Left ventricle myocardium inferior (tissue), 1 donor: ENCODE results near the gene MGAT4B. TPM values are rescaled to one million over a fixed set of nuclear protein-coding genes. Genes with fewer than 3 reads are reported as not detected.

ENCODE experiments used
- DNase-seq: peaks from one replicate; pipeline ENCODE4 v3.0.0-alpha.2; 2020
- H3K27ac ChIP-seq: fragments of 200-600 bp; replicated peaks from 2 replicates; pipeline ENCODE4 v1.8.0; 2021
- H3K27me3 ChIP-seq: fragments of 200-600 bp; 2 replicates; pipeline ENCODE4 v1.8.0; 2021; ENCODE audit warnings: low read depth
- H3K36me3 ChIP-seq: fragments of 200-600 bp; 2 replicates; pipeline ENCODE4 v1.8.0; 2021
- H3K4me1 ChIP-seq: fragments of 200-600 bp; 2 replicates; pipeline ENCODE4 v1.8.0; 2021
- H3K4me3 ChIP-seq: fragments of 200-600 bp; 2 replicates; pipeline ENCODE4 v1.8.0; 2021; ENCODE audit warnings: mild to moderate bottlenecking, moderate library complexity
- H3K9me3 ChIP-seq: fragments of 200-600 bp; replicated peaks from 2 replicates; pipeline ENCODE4 v1.8.0; 2021
- CTCF ChIP-seq: fragments of 200-600 bp; IDR thresholded peaks from 2 replicates; pipeline ENCODE4 v1.8.0; 2021; ENCODE audit warnings: antibody characterized with exemption, mild to moderate bottlenecking, borderline replicate concordance
- intact Hi-C: fragments of 100-400 bp; cut with micrococcal nuclease; formaldehyde crosslinking; loops from one replicate; pipeline ENCODE4 v1.11.0; 2022
- total RNA-seq: library from RNA; stranded (reverse); fragmentation: NEBNext Ultra II Directional; extraction: Animal tissue kit (Norgen Biotek cat#: 25700); gene quantifications from one replicate; pipeline ENCODE4 v1.2.1, GENCODE V29; 2021
- donor health status: DM: no; HTN: yes; CAD: no; lungs with severe emphysema.

MGAT4B gene
- total RNA-seq, 1 donor from 2014 or later = 98.7 TPM

DNA sequence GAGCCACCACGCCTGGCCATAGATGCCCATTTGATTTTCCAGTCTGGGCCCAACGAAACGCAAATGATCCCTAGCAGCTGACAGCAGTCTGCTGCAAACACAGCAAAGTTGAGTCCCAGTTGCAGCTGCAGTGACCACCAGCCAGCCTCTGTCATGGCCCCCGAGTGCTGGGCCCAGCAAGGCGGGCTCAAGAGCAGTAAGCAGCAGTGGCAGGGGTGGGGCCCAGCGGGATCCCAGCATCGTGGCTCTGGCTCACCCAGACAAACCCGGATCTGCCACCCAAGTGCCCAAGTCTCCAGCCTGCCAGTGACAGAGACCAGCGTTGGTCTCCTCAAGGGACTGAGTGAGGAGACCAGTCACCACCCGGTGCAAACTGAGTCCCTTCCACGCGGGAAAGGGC, 19.8 kb downstream of the MGAT4B start:
- Histone ChIP-seq H3K9me3 (no peaks in the 10 kb centered on the region), H3K27ac (no peak overlapping the region), H3K4me1 (peaks cover 5% of the 10 kb centered on the region), H3K27me3 (no peaks in the 10 kb centered on the region), H3K4me3 (no peak overlapping the region), H3K36me3 (no peaks in the 10 kb centered on the region)
- intact Hi-C loops = no loop called here
- no peak for DNase-seq
- TF ChIP-seq CTCF = no peak

GRCh38 chr5:179783128-179783527, 23.5 kb downstream of the MGAT4B start:
- intact Hi-C loops = no loop called here
- no peak for TF ChIP-seq CTCF
- Histone ChIP-seq H3K36me3 (peaks cover 11% of the 10 kb centered on the region), H3K27me3 (no peaks in the 10 kb centered on the region), H3K9me3 (no peaks in the 10 kb centered on the region), H3K4me1 (peaks cover 2% of the 10 kb centered on the region), H3K27ac (no peak overlapping the region), H3K4me3 (no peak overlapping the region)
- no peak for DNase-seq

DNA sequence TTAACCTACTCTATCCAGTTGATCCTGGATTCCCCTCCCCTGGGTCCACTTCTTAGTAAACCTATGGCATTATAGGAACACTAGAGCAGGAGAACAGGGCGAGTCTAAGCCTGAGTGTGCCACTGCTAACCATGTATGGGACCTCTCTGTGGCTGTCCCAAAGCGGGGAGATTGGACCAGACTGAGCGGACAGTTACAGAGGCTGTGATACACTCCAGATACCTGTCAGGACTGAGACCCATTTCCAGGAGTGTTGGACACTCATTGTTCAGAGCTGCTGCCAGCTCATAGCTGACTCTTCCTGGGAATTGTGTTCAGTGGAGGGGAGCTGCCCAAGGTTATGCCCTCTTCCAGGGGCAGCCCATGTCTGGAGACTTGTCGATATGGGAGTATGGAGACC, 24.8 kb downstream of the MGAT4B start:
- peaks cover 20% of the 10 kb centered on the region for H3K36me3 ChIP-seq
- H3K4me3 ChIP-seq = no peak overlapping the region
- no peak for DNase-seq
- H3K27ac ChIP-seq = no peak overlapping the region
- intact Hi-C loops = no loop called here
- peaks cover 10% of the 10 kb centered on the region for H3K4me1 ChIP-seq
- no peaks in the 10 kb centered on the region for H3K27me3 ChIP-seq
- TF ChIP-seq CTCF = no peak
- H3K9me3 ChIP-seq = no peaks in the 10 kb centered on the region

- H3K36me3 ChIP-seq = peaks cover 33% of the 10 kb centered on the region
- peaks cover 10% of the 10 kb centered on the region for H3K4me1 ChIP-seq
- no peak for TF ChIP-seq CTCF
- no peaks in the 10 kb centered on the region for H3K27me3 ChIP-seq
- no peak overlapping the region for H3K27ac ChIP-seq
- intact Hi-C loops = no loop called here
- DNase-seq = no peak
- H3K9me3 ChIP-seq = no peaks in the 10 kb centered on the region
- no peak overlapping the region for H3K4me3 ChIP-seq
These were observed 26.3 kb downstream of the MGAT4B start for GRCh38 chr5:179780362-179780761.

DNA sequence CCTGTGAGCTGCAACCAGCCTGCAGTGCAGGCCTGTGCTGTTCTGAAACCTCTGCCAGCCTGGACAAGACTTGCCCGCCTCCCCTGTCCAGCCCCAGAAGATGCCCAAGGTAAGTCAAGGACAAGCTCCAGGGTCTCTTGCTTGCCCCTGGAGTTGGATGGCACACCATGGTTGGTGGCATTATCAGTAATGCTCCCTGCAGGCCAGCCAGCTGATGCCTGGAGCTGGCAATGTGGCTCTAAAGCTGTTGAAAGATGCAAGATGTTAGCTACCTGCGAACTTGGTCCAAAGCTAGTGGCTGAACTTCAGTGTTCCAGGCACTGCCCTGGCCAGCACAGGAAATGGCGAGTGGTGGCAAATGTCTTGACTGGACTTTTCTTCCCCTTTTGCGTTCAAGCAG, 26.8 kb downstream of the MGAT4B start:
- Histone ChIP-seq H3K4me3 (no peak overlapping the region), H3K27me3 (no peaks in the 10 kb centered on the region), H3K4me1 (peaks cover 10% of the 10 kb centered on the region), H3K36me3 (peaks cover 38% of the 10 kb centered on the region), H3K9me3 (no peaks in the 10 kb centered on the region), H3K27ac (no peak overlapping the region)
- intact Hi-C loops = no loop called here
- TF ChIP-seq CTCF = no peak
- no peak for DNase-seq

GRCh38 chr5:179778591-179778990, 28.1 kb downstream of the MGAT4B start:
- Histone ChIP-seq H3K9me3 (no peaks in the 10 kb centered on the region), H3K27me3 (no peaks in the 10 kb centered on the region), H3K27ac (no peak overlapping the region), H3K4me1 (peaks cover 10% of the 10 kb centered on the region), H3K36me3 (peaks cover 51% of the 10 kb centered on the region), H3K4me3 (no peak overlapping the region)
- intact Hi-C loops = no loop called here
- DNase-seq = no peak
- TF ChIP-seq CTCF = no peak
